Heart left ventricle (tissue), 16 donors: ENCODE results near the gene SLC22A23. TPM values are rescaled to one million over a fixed set of nuclear protein-coding genes. Genes with fewer than 3 reads are reported as not detected.

Experiments
- ATAC-seq, 4 donors: fragments of 200-7000 bp; cut with Tn5 transposase; one replicate each; pipeline ENCODE4 v1.9.1; 2020 to 2022; ENCODE audit warnings: moderate library complexity in 4 of 4, mild to moderate bottlenecking in 3 of 4, moderate number of reproducible peaks in 1 of 4
- DNase-seq, 5 donors: peaks; one replicate each; pipeline ENCODE4 v3.0.0-alpha.2; 2020
- H3K27ac ChIP-seq, 12 donors: fragments of 200-600 bp; sonication (generic) in 4 of 12; one replicate each; pipeline versions ENCODE4 v1.5.0 to v1.8.0; 2016 to 2022; ENCODE audit warnings: mild to moderate bottlenecking in 2 of 12
- H3K27me3 ChIP-seq, 9 donors: fragments of 200-600 bp; sonication (generic) in 2 of 9; one replicate each; pipeline versions ENCODE4 v1.5.1 to v1.8.0; 2016 to 2022; ENCODE audit warnings: mild to moderate bottlenecking in 3 of 9
- H3K36me3 ChIP-seq, 9 donors: fragments of 200-600 bp; sonication (generic) in 2 of 9; one replicate each; pipeline versions ENCODE4 v1.5.0 to v1.8.0; 2018 to 2022; ENCODE audit warnings: mild to moderate bottlenecking in 2 of 9
- H3K4me1 ChIP-seq, 12 donors: fragments of 200-600 bp; sonication (generic) in 4 of 12; one replicate each; pipeline versions ENCODE4 v1.5.0 to v1.8.0; 2016 to 2022; ENCODE audit warnings: mild to moderate bottlenecking in 3 of 12
- H3K4me3 ChIP-seq, 12 donors: fragments of 200-600 bp; sonication (generic) in 4 of 12; one replicate each; pipeline versions ENCODE4 v1.5.0 to v1.8.0; 2017 to 2022; ENCODE audit warnings: mild to moderate bottlenecking in 9 of 12, moderate library complexity in 4 of 12
- H3K9me3 ChIP-seq, 12 donors: fragments of 200-600 bp; sonication (generic) in 4 of 12; one replicate each; pipeline versions ENCODE4 v1.5.0 to v1.8.0; 2016 to 2022; ENCODE audit warnings: mild to moderate bottlenecking in 1 of 12
- CTCF ChIP-seq, 12 donors: fragments of 200-600 bp; sonication (generic) in 4 of 12; IDR thresholded peaks; one replicate each; pipeline versions ENCODE4 v1.5.0 to v1.8.0; 2018 to 2022; ENCODE audit warnings: antibody characterized with exemption in 12 of 12, mild to moderate bottlenecking in 5 of 12
- POLR2A ChIP-seq, 2 donors: fragments of 450-650 bp; IDR thresholded peaks; one replicate each; pipeline ENCODE4 v1.6.1; 2017; ENCODE audit warnings: antibody characterized with exemption in 2 of 2, mild to moderate bottlenecking in 2 of 2, moderate library complexity in 2 of 2
- WGBS, 4 donors: extraction: QIAGEN DNeasy Blood & Tissue Kit in 2 of 4; methylation state at CpG; one replicate each; pipeline versions ENCODE4 v1.1.5 to v1.1.7; 2013 to 2018; 5-methylcytosine and 5-hydroxymethylcytosine counted together
- intact Hi-C, 10 donors: fragments of 100-400 bp; cut with DNase I; formaldehyde crosslinking; loops; one replicate each; pipeline versions ENCODE4 v1.11.1 to v1.14.2; 2022
- polyA plus RNA-seq, 2 donors: library from polyadenylated mRNA; stranded (reverse); fragments of 200-250 nt; gene quantifications; one replicate each; pipeline ENCODE4 v1.2.3, GENCODE V29; 2013
- total RNA-seq, 9 donors: library from RNA; depleted of rRNA in 2 of 9; stranded (reverse); fragments of >200 nt in 2 of 9; fragmentation: NEBNext Ultra II Directional in 3 of 9; extraction: Animal tissue kit (Norgen Biotek cat#: 25700) in 3 of 9; gene quantifications; one replicate each; pipeline versions ENCODE4 v1.1.0 to v1.2.4, GENCODE V29; 2016 to 2023
- donor health status: ischemic (EF 13 %, LVEDD 7.1; RV severe dilation, severe dysfunction).
- donor health status: healthy with polysubstance abuse.
- donor health status: DM: no; HTN: yes; CAD: no.
- donor health status: DM: no; HTN: no; CAD: no.
- donor health status: ischemic (EF 25% LVEDD 6.9; RV normal size, moderate dysfunction).
- donor health status: ischemic (EF 25% LVEDD 5.7; RV mildly dilated, moderate dysfunction).
- donor health status: healthy.
- donor health status: DM: yes; HTN: yes; CAD: no.
- donor health status: ischemic (EF 35%, LVEDD 5.7; RV mildly dilated, moderate dysfunction).
- donor health status: nonischemic (EF 11% LVEDD 7.7; RV severe dilation, severe dysfunction).
- donor health status: DM: yes; HTN: yes; CAD: no.
- donor health status: PGD.
- donor health status: ischemic (EF 29% LVEDD 5.4; RV normal size, mild dysfunction).
- donor health status: nonischemic (EF 23%, LVEDD 6.1; RV moderate dilation, normal function).

The SLC22A23 gene
- total and polyA plus RNA-seq, 11 donors: 2.9 to 12.4 (median 5.2) TPM

- no peaks in the 10 kb centered on the region for H3K27me3 ChIP-seq
- H3K4me3 ChIP-seq: no peak overlapping the region
- ATAC-seq: no peak
- peaks cover 0 to 11% (median 0%) of the 10 kb centered on the region in 12 donors for H3K4me1 ChIP-seq
- H3K36me3 ChIP-seq: no peaks in the 10 kb centered on the region
- intact Hi-C loops: loop anchor here in 1 of 10 donors (10.0 kb wide), 1 partner anchor 327 kb away; no protein-coding TSS in a partner anchor
- no peak for DNase-seq
- peaks cover 0 to 4% (median 0%) of the 10 kb centered on the region in 12 donors for H3K9me3 ChIP-seq
- TF ChIP-seq POLR2A (IDR thresholded peaks at IDR 0.05) (no peak), CTCF (IDR thresholded peaks at IDR 0.05) (no peak)
- no peak overlapping the region for H3K27ac ChIP-seq
Measured at GRCh38 chr6:3407840-3408239, 49.0 kb downstream of the SLC22A23 start.

- no peak for DNase-seq
- Histone ChIP-seq H3K36me3 (no peaks in the 10 kb centered on the region), H3K4me1 (peaks cover 0 to 11% (median 0%) of the 10 kb centered on the region in 12 donors), H3K4me3 (no peak overlapping the region), H3K27me3 (no peaks in the 10 kb centered on the region), H3K9me3 (no peaks in the 10 kb centered on the region), H3K27ac (no peak overlapping the region)
- ATAC-seq: no peak
- WGBS, 4 donors: 90 to 93% (median 92%) methylated on average over 3 of the region's 3 CpGs
- intact Hi-C loops: loop anchor here in 1 of 10 donors (10.0 kb wide), 1 partner anchor 328 kb away; no protein-coding TSS in a partner anchor
- TF ChIP-seq CTCF (IDR thresholded peaks at IDR 0.05) (no peak), POLR2A (IDR thresholded peaks at IDR 0.05) (no peak)
Measured at GRCh38 chr6:3406891-3407809, 49.7 kb downstream of the SLC22A23 start.

- no peaks in the 10 kb centered on the region for H3K9me3 ChIP-seq
- intact Hi-C loops: loop anchor here in 1 of 10 donors (10.0 kb wide), 1 partner anchor 328 kb away; no protein-coding TSS in a partner anchor
- H3K4me3 ChIP-seq: no peak overlapping the region
- H3K36me3 ChIP-seq: no peaks in the 10 kb centered on the region
- no peaks in the 10 kb centered on the region for H3K27me3 ChIP-seq
- 74 to 84% (median 78%) methylated on average over 9 of the region's 9 CpGs for WGBS, 4 donors
- no peak for TF ChIP-seq POLR2A (IDR thresholded peaks at IDR 0.05)
- TF ChIP-seq CTCF (IDR thresholded peaks at IDR 0.05): no peak
- H3K4me1 ChIP-seq: peaks cover 0 to 11% (median 0%) of the 10 kb centered on the region in 12 donors
- DNase-seq: no peak
- peak overlapping the region in 1 of 12 donors; percentile 46 for H3K27ac ChIP-seq
- no peak for ATAC-seq
Measured at GRCh38 chr6:3406362-3406821, 50.5 kb downstream of the SLC22A23 start.

GRCh38 chr6:3405679-3406078 lies 51.2 kb downstream of the SLC22A23 start:
- Histone ChIP-seq H3K27me3 (no peaks in the 10 kb centered on the region), H3K4me1 (peaks cover 0 to 11% (median 0%) of the 10 kb centered on the region in 12 donors), H3K4me3 (no peak overlapping the region), H3K36me3 (no peaks in the 10 kb centered on the region), H3K9me3 (no peaks in the 10 kb centered on the region), H3K27ac (peak overlapping the region in 1 of 12 donors; percentile 46)
- DNase-seq (no peak), ATAC-seq (peak in 3 of 4 donors; percentile 30 to 62 (median 43))
- intact Hi-C loops: loop anchor here in 1 of 10 donors (10.0 kb wide), 1 partner anchor 329 kb away; no protein-coding TSS in a partner anchor
- TF ChIP-seq POLR2A (IDR thresholded peaks at IDR 0.05): no peak
- no peak for TF ChIP-seq CTCF (IDR thresholded peaks at IDR 0.05)
